K562 (cell line): ENCODE measurements around the gene ZKSCAN4. TPM values are rescaled to one million over a fixed set of nuclear protein-coding genes. Genes with fewer than 3 reads are reported as not detected.

Experiments
- BDP1 ChIP-seq: IDR thresholded peaks from 3 replicates; pipeline ENCODE4 v1.6.1; 2011; ENCODE audit not compliant: insufficient read length, insufficient read depth
- BRD9 ChIP-seq: fragments of 450-650 bp; IDR thresholded peaks from 2 replicates; pipeline ENCODE4 v1.6.1; 2018; ENCODE audit warnings: low read depth; ENCODE audit not compliant: partially characterized antibody
- CBX2 ChIP-seq: fragments of 200-600 bp; sonication (generic); IDR thresholded peaks from one replicate; pipeline ENCODE4 v1.6.1; 2012; ENCODE audit warnings: mild to moderate bottlenecking, low read length, inconsistent platforms; ENCODE audit not compliant: insufficient read depth, poor library complexity, severe bottlenecking
- EGR1 ChIP-seq: fragments of 450-650 bp; conservative IDR thresholded peaks from 2 replicates; pipeline ENCODE4 v1.6.1; 2017; ENCODE audit warnings: mild to moderate bottlenecking
- EHMT2 ChIP-seq: fragments of 450-650 bp; IDR thresholded peaks from 2 replicates; pipeline ENCODE4 v1.6.1; 2018; ENCODE audit warnings: antibody characterized with exemption
- KDM1A ChIP-seq, 2 experiments: fragments of 450-650 bp; IDR thresholded peaks; 2 replicates each; pipeline ENCODE4 v1.6.1; 2016; ENCODE audit warnings: mild to moderate bottlenecking in 2 of 2
- NCOA4 ChIP-seq: fragments of 450-650 bp; IDR thresholded peaks from 2 replicates; pipeline ENCODE4 v1.6.1; 2018; ENCODE audit warnings: mild to moderate bottlenecking; ENCODE audit not compliant: partially characterized antibody
- PHF8 ChIP-seq: fragments of 200-600 bp; sonication (generic); IDR thresholded peaks from 2 replicates; pipeline ENCODE4 v1.6.1; 2012; ENCODE audit warnings: mixed run types, mild to moderate bottlenecking, inconsistent platforms, low read length, moderate library complexity, borderline replicate concordance
- PML ChIP-seq: IDR thresholded peaks from 2 replicates; pipeline ENCODE4 v1.6.1; 2012; ENCODE audit warnings: low read length, inconsistent platforms
- RAD21 ChIP-seq, 2 experiments: fragments of 250-450 bp in 1 of 2; fragments of 450-650 bp in 1 of 2; sonication (Bioruptor Pico) in 1 of 2; formaldehyde crosslinking in 1 of 2; IDR thresholded peaks in 1 of 2; conservative IDR thresholded peaks in 1 of 2; 2 replicates each; pipeline versions ENCODE4 v1.4.0 to v1.8.0; 2020 to 2022; ENCODE audit warnings: mild to moderate bottlenecking in 2 of 2, moderate library complexity in 1 of 2
- ZBTB43 ChIP-seq: sonication (generic); formaldehyde crosslinking; IDR thresholded peaks from 2 replicates; pipeline ENCODE4 v1.8.0; 2023; ENCODE audit warnings: mild to moderate bottlenecking, missing genetic modification reagents
- ZNF354B ChIP-seq: fragments of 250-450 bp; sonication (Bioruptor Pico); IDR thresholded peaks from 2 replicates; pipeline ENCODE4 v1.4.0; 2020
- ZNF668 ChIP-seq: fragments of 250-450 bp; sonication (Bioruptor Pico); IDR thresholded peaks from 2 replicates; pipeline ENCODE4 v1.8.0; 2022; ENCODE audit warnings: mild to moderate bottlenecking, inconsistent platforms
- polyA plus RNA-seq, 8 experiments: library from polyadenylated mRNA; depleted of rRNA in 4 of 8; stranded (reverse) in 5 of 8; unstranded in 3 of 8; fragments of >200 nt; fragmentation: Nextera tagmentation in 2 of 8; fragmentation: Illumina TruSeq in 1 of 8; extraction: Ambion mirVana in 2 of 8; extraction: Trizol in 1 of 8; gene quantifications; 2 replicates each; pipeline versions ENCODE4 v1.2.1 to v1.2.3, GENCODE V29; 2011 to 2014; ENCODE audit warnings: inconsistent platforms in 1 of 8, missing spikeins in 1 of 8
- total RNA-seq, 7 experiments: library from RNA; depleted of rRNA in 6 of 7; stranded (reverse); fragments of >200 nt in 6 of 7; fragmentation: Illumina TruSeq in 2 of 7; extraction: Trizol in 2 of 7; gene quantifications; 2 replicates each; pipeline versions ENCODE4 v1.2.1 to v1.2.3, GENCODE V29; 2011 to 2021; ENCODE audit warnings: low replicate concordance in 1 of 7
- TF ChIP-seq, protein P1 (sequence below): IDR thresholded peaks from 3 replicates; pipeline ENCODE4 v1.6.1; 2011; ENCODE audit warnings: borderline replicate concordance, mild to moderate bottlenecking; ENCODE audit not compliant: insufficient read length, insufficient read depth
- TF ChIP-seq, protein P2 (sequence below): fragments of 450-650 bp; IDR thresholded peaks from 2 replicates; pipeline ENCODE4 v1.6.1; 2016
- TF ChIP-seq, protein P3 (sequence below): sonication (generic); formaldehyde crosslinking; IDR thresholded peaks from 2 replicates; pipeline ENCODE4 v1.8.1; 2023; ENCODE audit warnings: mild to moderate bottlenecking, missing genetic modification reagents, moderate library complexity

ZKSCAN4 gene
- total and polyA plus RNA-seq, 9 of the 15 experiments (the other 6 are each of a cell fraction or from before 2014, with no cell fraction given), result 1.2 to 5.3 (median 4.7) TPM

GRCh38 chr6:28266962-28267694, 15.1 kb upstream of the ZKSCAN4 start, which contains the start of gene ZSCAN26 (continued):
- TF ChIP-seq ZBTB43 (CRISPR knock-in tag), result no peak
- peak; percentile 56; the same call in 1 of the 2 replicates for TF ChIP-seq PML
- peak in 1 of 2 experiments; percentile 40; a peak in 1 of 4 replicates for TF ChIP-seq KDM1A (IDR thresholded peaks at IDR 0.05)
- TF ChIP-seq, protein P1, sequence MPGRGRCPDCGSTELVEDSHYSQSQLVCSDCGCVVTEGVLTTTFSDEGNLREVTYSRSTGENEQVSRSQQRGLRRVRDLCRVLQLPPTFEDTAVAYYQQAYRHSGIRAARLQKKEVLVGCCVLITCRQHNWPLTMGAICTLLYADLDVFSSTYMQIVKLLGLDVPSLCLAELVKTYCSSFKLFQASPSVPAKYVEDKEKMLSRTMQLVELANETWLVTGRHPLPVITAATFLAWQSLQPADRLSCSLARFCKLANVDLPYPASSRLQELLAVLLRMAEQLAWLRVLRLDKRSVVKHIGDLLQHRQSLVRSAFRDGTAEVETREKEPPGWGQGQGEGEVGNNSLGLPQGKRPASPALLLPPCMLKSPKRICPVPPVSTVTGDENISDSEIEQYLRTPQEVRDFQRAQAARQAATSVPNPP, result no peak
- no peak for TF ChIP-seq ZNF668 (CRISPR knock-in tag)
- TF ChIP-seq CBX2, result no peak
- no peak for TF ChIP-seq BDP1
- no peak for TF ChIP-seq ZNF354B
- TF ChIP-seq PHF8, result peak; percentile 100
- TF ChIP-seq, protein P2, sequence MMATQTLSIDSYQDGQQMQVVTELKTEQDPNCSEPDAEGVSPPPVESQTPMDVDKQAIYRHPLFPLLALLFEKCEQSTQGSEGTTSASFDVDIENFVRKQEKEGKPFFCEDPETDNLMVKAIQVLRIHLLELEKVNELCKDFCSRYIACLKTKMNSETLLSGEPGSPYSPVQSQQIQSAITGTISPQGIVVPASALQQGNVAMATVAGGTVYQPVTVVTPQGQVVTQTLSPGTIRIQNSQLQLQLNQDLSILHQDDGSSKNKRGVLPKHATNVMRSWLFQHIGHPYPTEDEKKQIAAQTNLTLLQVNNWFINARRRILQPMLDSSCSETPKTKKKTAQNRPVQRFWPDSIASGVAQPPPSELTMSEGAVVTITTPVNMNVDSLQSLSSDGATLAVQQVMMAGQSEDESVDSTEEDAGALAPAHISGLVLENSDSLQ, result no peak
- TF ChIP-seq EHMT2, result peak; percentile 40; the same call in 1 of the 2 replicates
- TF ChIP-seq EGR1, result peak; percentile 61
- TF ChIP-seq BRD9, result peak; percentile 83
- TF ChIP-seq RAD21 (CRISPR knock-in tag; conservative IDR thresholded peaks at IDR 0.05 in 1 of 2, IDR thresholded peaks at IDR 0.05 in 1 of 2), result peak; percentile 7 to 25; a peak in 2 of 4 replicates
- peak; percentile 52 for TF ChIP-seq NCOA4
- TF ChIP-seq, protein P3, sequence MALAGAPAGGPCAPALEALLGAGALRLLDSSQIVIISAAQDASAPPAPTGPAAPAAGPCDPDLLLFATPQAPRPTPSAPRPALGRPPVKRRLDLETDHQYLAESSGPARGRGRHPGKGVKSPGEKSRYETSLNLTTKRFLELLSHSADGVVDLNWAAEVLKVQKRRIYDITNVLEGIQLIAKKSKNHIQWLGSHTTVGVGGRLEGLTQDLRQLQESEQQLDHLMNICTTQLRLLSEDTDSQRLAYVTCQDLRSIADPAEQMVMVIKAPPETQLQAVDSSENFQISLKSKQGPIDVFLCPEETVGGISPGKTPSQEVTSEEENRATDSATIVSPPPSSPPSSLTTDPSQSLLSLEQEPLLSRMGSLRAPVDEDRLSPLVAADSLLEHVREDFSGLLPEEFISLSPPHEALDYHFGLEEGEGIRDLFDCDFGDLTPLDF (CRISPR knock-in tag), result 0 out of 2 replicates have a peak, but pooled peaks have one; percentile 60
